Fibroblast of gingiva (primary cell): ENCODE data around the gene OR1F1.
A peak's percentile ranks its signal among the peaks of the same experiment; 100 is the strongest.
"Not testable (repeated sequence)": the region's sequence is repeated elsewhere in the genome, so short reads cannot be mapped to it uniquely, and the experiment has no call there.

Experiments
- DNase-seq: peaks from one replicate; pipeline ENCODE4 v3.0.0-alpha.2; 2011; ENCODE audit warnings: low read depth

OR1F1 gene

DNA sequence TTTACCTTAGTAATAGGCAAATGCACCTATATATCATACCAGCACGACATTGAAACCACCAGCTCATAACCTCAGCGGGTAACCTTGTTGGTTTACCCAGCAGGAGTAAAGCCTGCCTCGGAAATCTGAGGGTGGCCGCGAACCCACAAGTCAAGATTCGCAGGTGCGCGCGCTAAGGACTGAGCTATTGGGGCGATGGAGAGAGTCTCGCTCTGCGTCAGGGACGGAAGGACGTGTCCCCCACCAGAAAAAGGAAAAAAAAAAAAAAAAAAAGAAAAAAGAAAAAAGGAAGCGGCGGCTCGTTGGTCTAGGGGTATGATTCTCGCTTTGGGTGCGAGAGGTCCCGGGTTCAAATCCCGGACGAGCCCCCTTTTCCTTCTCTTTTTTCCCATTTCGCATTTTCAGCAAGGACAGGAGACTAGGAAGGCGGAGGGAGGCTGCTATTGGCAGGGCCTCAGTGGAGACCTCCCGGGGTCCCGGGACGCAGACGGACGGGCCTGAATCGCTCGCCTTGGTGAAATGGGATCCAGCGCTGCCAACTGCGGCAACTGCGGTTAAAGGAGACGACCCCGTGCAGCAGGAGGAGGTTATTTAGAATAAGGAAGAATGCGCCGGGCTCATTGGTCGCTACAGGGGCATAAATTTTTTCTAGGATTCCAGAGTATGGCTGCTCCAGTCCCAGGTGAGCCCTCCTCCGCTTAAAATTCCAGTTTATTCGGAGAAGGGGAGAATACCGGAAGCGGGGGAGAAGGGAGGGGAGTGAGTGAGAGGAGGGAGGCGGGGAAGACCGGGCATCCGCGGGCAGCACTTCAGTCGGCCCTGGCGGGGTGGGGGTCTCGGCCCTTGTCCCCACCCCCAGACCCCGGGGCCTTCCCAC, at the start of gene OR1F1:
OR1F1 (plus strand) TSS at position 407 of the 877 bp plus-strand sequence.
- peak; percentile 68 for DNase-seq

DNA sequence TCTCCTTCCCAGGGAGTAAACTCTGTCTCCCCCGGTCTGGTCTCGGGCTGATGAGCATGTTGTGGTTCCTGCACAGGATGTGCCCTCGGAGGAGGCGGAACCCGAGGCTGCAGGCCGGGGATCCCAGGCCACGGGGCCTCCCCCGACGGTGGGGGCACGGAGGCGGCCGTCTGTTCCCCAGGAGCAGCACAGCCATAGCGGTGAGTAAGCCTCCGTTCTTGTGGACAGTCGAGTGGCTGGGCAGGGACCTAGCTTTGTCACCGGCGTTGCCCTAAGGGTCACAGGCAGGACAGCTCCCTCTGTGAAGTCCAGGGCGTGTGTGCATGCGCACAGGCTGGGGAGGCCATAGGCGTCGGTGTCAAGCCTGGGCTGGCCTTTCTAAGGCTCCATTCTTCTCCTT, 49.7 kb upstream of the OR1F1 start:
- DNase-seq: no peak

DNA sequence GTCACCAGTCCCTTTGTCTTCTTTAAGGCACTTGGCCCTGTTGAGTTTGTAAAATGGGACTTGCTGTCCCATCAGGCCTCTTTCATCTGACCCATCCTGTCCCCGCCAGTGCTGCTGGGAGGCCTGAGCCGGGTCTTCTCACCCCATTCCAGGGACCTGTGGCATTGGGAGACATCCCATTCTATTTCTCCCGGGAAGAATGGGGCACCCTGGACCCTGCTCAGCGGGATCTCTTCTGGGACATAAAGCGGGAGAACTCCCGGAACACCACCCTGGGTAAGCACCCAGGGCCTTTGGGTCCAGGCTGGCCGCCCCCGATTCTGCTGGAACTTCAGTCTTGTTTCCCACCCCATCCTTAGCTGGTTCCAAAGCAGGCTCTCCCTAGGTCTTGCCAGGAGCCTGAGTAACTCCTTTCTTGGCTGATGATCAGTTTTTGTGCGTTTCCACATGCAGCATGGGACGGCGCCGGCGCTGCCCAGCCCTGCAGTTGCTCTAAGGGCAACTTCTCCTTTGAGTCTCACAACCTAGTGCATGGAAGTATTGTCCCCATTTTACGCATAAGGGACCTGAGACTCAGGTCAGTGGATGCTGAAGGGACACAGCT, 49.1 kb upstream of the OR1F1 start:
- no peak for DNase-seq

DNA sequence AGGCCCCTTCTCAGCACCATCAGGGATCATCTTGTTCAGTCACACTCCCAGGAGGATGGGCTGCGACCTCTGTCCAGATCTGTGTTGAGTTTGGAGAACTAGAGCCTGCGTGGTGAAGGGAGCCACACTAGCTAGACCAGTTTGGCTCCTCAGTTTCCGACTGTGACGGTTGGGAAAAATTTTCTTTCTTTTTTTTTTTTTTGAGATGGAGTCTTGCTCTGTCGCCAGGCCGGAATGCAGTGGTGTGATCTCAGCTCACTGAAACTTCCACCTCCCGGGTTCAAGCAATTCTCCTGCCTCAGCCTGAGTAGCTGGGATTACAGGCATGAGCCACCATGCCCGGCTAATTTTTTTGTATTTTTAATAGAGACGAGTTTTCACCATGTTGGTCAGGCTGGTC, 48.4 kb upstream of the OR1F1 start:
- not testable (repeated sequence) for DNase-seq

DNA sequence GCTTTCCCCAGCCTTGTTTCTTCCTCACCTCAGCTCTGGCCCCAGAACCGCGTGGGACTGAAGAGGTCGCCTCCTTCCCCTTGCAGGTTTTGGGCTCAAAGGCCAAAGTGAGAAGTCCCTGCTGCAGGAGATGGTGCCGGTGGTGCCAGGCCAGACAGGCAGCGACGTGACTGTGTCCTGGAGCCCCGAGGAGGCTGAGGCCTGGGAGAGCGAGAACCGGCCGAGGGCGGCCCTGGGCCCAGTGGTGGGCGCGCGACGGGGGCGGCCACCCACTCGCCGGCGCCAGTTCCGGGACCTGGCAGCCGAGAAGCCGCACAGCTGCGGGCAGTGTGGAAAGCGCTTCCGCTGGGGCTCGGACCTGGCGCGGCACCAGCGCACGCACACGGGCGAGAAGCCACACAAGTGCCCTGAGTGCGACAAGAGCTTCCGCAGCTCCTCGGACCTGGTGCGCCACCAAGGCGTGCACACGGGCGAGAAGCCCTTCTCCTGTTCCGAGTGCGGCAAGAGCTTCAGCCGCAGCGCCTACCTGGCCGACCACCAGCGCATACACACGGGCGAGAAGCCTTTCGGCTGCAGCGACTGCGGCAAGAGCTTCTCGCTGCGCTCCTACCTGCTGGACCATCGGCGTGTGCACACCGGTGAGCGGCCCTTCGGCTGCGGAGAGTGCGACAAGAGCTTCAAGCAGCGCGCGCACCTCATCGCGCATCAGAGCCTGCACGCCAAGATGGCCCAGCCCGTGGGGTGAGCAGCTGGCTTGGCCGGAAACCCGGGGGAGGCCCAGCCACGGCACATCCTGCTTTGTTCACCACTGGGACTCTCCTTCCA, 47.2 kb upstream of the OR1F1 start:
- no peak for DNase-seq

DNA sequence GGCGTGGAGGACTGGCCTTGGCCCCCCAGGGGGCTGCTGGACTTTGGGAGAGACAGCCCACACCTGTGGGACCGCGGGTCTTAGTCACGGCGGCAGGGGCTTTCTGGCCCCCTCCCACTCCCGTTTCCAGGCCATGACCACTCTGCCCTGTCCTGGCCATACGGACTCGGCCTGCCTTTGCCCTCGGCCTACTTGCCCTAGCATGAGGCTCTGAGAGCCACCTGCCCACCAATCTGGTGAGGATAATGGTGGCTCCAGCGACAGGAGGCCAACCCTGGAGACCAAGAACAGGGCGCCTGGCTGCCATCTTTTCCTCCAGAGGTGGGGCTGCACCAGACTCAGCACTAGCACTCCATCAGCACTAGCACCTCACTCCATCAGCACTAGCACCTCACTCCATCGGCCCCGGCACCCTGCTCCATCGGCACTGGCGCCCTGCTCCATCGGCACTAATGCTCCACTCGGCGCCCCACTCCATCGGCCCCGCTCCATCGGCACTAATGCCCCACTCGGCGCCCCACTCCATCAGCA, 46.2 kb upstream of the OR1F1 start:
- no peak for DNase-seq

DNA sequence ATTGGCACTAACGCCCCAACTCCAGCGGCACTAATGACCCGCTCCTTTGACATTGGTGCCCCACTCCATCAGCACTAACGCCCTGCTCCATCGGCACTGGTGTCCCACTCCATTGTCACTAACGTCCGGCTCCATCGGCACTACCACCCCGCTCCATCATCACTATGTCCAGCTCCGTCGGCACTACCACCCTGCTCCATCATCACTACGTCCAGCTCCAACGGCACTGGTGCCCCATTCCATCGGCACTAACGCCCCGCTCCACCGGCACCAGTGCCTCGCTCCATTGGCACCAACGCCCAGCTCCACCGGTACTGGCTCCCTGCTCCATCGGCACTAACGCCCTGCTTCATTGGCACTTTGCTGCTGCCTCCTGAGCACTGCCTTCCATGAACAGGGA, 45.7 kb upstream of the OR1F1 start:
- no peak for DNase-seq

DNA sequence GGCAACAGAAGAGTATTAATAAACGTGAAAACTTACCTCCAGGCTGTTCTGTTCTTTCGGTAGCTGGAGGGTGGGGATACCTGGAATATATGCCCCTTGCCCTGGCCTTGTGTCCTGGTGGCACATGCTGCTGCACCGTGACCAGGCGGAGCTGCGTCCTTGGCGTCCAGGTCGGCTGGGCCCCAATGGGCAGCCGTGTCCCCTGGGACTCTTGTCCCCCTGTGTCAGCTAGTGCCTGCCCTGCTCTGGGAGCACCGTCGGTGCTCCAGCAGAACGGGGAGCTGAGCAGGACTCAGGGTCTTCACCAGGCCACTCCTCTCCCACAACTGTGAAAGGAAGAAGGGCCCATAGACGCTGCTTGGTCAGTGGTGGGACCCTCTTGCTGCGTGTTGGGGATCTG, 45.2 kb upstream of the OR1F1 start:
- DNase-seq: no peak

DNA sequence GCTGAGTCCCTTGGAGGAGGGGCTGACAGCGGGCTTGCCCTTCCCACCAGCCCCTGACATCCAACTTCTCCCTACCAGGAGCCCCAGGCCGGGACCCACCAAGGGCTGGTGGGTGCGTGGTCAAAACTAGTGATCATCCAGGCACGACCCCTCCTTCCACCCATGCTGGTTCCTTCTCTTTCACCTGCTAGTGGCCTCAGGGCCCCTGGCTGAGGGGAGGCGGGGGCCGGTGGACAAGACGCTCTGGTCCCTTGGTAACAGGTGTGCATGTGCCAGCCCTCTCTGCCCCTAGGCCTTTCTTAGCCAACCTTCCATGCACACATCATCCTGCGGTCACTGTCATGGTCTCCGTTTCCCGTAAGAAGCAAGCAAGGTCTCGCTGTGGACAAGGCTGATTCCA, 44.8 kb upstream of the OR1F1 start:
- no peak for DNase-seq

DNA sequence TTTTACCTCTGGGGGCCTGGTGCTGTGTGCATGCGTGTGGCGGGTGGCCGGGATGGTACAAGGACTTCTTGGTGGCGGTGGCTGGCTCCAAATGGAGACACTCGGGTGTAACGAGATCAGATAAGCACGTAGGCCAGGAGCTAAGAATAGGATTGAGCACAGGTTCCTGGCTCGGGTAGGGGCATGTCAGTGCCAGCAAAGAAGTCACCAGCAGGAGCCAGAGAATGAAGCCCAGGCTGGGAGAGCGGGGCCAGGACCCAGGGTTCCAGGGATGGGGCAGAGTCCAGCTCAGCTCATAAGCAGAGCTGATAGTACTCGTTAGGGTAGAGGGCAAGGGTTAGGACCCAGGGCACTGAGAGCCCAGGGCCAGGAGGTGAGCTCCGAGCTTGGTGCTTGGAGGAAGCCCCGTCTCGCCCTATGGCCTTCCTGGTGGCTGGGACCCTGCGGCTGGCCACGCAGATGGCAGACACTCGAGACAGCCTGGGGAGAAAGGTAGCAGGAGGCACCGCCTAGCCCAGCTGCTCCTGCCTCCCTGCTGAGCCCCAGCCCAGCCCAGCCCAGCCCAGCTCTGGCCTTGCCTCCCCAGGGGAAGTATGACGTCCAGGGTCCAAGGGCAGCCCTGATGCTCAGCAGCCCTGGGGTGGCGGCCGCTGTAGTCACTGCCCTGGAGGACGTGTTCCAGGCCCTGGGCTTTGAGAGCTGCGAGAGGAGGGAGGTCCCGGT, 44.2 kb upstream of the OR1F1 start:
- DNase-seq: no peak

DNA sequence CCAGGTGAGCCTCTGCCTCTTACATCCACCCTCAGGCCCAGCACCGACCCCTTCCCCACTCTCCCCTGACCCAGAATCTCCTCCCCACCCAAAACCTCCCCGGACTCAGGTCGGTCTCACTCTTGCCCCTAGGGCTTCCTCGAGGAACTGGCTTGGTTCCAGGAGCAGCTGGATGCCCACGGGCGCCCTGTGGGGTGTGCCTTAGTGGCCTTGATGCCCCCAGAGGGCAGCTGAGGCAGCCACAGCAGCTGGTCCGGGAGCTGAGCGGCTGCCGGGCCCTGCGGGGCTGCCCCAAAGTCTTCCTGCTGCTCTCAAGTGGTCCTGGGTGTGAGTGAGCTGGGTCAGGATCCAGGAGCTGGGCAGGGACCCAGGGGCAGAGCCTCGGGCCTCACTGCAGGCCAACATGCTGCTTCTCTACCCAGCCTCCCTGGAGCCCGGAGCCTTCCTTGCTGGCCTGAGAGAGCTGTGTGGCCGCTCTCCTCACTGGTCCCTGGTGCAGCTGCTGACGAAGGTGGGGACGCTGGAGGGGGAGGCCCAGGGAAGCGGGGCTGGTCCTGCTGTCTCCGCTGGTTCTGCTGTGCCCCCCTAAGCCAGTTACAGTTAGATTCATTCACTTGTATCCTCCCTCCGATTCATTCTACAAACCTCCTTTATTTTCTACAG, 43.6 kb upstream of the OR1F1 start:
- no peak for DNase-seq

DNA sequence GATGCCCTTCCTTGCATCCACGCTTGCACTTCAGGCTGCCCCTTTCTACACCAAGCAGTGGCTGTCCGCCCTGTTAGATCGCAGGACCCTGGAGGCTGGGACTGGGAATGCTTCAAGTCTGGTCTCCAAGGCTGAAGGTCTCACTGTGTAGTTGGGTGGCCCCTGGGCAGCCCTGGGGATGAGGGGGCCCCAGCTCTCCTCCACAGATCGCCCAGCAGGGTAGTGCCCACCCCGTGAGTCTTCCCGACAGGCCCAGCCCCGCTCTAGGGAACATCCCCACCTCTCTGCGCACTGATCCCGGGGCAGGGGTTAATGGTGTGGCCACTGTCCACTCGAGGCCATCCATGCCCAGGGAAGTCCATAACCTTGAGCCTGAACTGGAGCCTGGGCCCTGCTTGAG, 42.9 kb upstream of the OR1F1 start:
- no peak for DNase-seq

DNA sequence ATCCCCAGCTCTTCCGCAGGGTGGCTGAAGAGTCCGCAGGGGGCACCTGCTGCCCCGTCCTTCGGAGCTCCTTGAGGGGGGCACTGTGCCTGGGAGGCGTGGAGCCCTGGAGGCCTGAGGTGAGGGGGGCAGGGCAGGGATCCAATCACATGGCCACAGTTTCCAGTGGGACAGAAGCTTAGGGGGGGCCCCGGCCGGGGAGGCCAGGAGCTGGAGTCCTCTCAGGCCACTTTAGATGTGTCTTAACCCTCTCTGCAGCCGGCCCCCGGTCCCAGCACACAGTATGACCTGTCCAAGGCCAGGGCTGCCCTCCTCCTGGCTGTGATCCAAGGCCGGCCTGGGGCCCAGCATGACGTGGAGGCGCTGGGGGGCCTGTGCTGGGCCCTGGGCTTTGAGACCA, 42.3 kb upstream of the OR1F1 start:
- no peak for DNase-seq

DNA sequence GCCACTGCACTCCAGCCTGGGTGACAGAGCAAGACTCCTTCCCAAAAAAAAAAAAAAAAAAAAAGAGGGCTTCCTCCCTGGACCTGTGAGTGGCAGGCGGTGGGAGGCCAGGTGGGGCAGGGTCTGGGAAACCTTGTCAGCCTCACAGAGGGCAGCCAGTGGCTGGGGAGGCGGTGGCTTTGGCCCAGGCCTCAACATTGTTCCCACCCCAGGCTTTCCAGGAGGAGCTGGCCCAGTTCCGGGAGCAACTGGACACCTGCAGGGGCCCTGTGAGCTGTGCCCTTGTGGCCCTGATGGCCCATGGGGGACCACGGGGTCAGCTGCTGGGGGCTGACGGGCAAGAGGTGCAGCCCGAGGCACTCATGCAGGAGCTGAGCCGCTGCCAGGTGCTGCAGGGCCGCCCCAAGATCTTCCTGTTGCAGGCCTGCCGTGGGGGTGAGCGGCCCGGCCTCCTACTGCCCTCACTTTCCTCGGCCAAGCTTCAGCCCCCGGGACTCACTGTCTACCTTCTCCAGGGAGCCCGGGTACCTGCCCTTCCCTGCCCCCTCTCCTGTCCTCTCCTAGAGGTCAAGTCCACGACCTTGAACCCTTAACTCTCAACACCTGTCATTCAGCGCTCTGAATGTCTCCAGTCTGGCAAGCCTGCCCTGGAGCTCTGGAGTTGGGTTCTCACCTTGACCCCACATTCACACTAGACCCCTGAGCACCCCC, 40.8 kb upstream of the OR1F1 start:
- no peak for DNase-seq

DNA sequence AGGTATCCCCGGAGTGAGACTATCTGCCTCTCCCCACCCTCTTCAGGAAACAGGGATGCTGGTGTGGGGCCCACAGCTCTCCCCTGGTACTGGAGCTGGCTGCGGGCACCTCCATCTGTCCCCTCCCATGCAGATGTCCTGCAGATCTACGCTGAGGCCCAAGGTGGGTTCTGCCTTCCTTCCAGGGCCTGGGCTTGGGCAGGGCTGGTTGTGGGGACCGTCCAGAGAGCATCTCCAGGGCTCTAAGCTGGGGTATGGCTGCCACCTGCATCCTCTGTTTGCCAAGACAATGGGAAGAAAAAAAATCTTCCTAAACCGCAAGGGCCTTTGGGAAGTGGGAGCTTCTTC, 40.3 kb upstream of the OR1F1 start:
- no peak for DNase-seq

DNA sequence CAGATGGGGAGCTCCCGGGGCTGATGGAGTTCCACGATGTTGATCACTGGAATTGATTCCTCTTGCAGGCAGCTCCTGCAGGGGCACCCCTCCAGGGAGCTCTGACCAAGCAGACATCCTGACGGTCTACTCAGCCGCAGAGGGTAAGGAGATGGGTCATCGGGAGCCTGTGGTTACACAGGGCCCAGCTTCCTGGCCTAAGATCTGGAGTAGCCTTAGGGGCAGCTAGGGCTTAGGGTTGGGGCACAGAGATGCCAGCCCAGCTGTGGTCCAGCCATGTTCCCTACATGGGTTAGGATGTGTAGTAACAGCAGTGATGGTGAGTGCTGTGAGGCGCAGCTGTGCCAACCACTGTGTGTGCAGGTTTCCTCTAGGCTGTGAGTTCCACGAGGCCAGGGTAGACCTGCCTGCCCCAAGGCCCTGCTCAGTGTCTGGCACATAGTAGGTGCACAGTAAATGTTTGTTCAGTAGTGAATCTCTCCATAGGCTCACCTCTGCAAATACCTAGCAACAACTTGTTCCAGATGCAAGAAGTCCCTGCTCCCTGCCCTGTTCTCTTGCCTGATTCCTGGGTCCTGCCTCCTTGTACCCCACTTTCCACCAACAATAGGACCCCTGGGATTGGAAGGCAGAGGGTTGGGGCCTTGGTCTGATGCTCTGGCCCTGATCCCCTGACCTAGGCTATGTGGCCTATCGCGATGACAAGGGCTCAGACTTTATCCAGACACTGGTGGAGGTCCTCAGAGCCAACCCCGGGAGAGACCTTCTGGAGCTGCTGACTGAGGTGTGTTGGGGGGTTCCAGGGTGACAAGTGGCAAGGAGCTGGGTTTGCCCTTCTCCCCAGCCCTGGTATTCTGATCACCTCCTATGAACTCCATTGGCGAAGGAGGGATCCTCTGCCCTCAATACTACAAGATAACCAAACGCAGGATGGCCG, 39.5 kb upstream of the OR1F1 start:
- no peak for DNase-seq

DNA sequence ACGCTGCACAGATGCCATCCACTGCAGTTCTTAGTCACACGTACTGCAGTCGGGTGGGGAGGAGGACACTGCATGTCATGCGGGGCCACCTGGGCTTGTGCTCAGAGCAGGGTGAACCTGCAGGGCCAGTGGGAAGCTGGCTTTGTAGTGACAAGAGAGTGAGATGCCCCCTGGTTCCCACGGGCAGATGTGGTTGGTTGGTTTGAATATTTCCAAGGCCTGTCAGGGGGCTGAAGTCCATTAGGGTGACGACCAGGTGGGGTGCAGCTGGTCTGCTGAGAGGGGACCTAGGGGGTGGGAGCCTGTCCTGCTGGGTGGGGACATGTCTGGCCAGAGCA, 38.8 kb upstream of the OR1F1 start:
- no peak for DNase-seq

DNA sequence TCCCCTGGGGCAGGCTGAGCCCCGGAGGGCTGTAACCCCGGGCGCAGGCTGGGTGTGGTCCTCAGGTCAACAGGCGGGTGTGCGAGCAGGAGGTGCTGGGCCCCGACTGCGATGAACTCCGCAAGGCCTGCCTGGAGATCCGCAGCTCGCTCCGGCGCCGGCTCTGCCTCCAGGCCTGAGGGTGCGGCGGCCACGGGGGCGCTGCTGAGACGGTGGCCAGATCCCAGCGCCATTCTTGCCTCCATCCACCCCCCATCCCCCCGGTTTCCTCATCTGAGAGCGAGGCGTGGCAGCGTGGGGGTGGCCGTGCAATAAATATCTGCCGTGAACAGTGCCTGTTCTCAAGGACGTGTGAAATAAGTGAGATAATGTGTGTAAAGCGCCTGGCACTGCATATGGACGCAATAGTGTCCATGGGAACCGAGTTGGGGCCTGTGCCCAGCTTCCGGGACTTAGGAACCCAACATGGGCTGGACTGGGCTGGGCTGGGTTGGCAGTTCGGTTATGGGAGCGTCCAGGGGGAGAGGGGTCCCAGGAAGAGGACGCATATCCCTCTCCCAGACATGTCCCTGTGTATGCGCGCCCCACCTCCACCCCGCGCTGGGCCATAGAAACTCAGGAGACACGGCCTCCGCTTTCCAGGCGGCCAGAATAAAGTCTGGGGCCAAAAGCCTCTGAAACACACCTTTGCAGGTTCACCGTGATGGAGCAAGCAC, 38.2 kb upstream of the OR1F1 start:
- DNase-seq: peak; percentile 51
